Choroid plexus epithelial cell (primary cell): Measurements from ENCODE around the gene NBPF3.
A peak's percentile ranks its signal among the peaks of the same experiment; 100 is the strongest.

Experiments
- DNase-seq: peaks from one replicate; pipeline ENCODE4 v3.0.0-alpha.2; 2010; ENCODE audit warnings: low read depth
- H3K4me3 ChIP-seq: 2 replicates; pipeline ENCODE4 v1.5.1; 2011; ENCODE audit warnings: low read depth, mild to moderate bottlenecking, control low read depth, low read length, moderate library complexity
- TF ChIP-seq, protein P1 (sequence below): conservative IDR thresholded peaks from 2 replicates; pipeline ENCODE4 v1.5.1; 2011; ENCODE audit warnings: low read depth, mild to moderate bottlenecking, control low read depth, inconsistent platforms, low read length, moderate library complexity

The NBPF3 gene

DNA sequence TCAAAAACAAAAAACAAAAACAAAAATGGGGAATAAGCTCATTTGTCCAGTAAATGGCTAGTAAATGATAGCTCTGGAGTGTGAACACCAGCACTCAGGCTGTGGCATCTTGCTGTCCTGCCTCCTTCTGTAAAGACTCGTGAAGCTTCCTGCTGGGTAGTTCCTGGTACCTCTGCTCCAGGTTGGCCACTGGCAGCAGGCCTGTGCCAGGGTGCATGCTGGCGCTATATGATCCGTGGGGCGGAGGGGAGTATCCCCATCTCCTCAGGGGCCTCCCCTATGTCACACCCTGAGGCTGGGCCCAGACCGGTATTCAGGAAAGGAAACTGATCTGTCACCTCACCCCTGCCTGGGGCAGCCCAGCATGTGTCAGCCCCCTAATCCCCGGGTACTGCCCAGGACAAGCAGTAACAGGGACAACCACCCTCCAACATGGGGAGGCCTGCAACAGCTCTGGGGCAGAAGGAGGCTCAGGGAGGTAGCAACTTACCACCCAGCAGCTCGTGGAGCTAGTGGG lies 83.4 kb downstream of the NBPF3 start:
- TF ChIP-seq, protein P1, sequence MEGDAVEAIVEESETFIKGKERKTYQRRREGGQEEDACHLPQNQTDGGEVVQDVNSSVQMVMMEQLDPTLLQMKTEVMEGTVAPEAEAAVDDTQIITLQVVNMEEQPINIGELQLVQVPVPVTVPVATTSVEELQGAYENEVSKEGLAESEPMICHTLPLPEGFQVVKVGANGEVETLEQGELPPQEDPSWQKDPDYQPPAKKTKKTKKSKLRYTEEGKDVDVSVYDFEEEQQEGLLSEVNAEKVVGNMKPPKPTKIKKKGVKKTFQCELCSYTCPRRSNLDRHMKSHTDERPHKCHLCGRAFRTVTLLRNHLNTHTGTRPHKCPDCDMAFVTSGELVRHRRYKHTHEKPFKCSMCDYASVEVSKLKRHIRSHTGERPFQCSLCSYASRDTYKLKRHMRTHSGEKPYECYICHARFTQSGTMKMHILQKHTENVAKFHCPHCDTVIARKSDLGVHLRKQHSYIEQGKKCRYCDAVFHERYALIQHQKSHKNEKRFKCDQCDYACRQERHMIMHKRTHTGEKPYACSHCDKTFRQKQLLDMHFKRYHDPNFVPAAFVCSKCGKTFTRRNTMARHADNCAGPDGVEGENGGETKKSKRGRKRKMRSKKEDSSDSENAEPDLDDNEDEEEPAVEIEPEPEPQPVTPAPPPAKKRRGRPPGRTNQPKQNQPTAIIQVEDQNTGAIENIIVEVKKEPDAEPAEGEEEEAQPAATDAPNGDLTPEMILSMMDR = no peak
- no peak overlapping the region for H3K4me3 ChIP-seq
- DNase-seq = no peak

DNA sequence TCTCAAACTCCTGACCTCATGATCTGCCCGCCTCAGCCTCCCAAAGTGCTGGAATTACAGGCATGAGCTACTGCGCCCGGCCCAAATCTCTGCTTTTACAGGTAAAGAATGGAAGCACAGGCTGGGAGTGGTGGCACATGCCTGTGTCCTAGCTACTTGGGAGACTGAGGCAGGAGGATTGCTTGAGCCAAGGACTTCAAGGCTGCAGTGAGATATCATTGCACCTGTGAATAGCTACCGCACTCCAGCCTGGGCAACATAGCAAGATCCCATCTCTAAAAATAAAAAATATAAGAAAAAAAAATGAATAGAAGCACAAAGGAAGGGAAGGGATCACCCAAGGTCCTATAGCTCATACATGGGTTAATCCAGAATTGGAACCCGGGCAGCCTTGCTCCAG lies 84.3 kb downstream of the NBPF3 start:
- DNase-seq = no peak
- H3K4me3 ChIP-seq = no peak overlapping the region
- TF ChIP-seq, protein P1 = no peak

DNA sequence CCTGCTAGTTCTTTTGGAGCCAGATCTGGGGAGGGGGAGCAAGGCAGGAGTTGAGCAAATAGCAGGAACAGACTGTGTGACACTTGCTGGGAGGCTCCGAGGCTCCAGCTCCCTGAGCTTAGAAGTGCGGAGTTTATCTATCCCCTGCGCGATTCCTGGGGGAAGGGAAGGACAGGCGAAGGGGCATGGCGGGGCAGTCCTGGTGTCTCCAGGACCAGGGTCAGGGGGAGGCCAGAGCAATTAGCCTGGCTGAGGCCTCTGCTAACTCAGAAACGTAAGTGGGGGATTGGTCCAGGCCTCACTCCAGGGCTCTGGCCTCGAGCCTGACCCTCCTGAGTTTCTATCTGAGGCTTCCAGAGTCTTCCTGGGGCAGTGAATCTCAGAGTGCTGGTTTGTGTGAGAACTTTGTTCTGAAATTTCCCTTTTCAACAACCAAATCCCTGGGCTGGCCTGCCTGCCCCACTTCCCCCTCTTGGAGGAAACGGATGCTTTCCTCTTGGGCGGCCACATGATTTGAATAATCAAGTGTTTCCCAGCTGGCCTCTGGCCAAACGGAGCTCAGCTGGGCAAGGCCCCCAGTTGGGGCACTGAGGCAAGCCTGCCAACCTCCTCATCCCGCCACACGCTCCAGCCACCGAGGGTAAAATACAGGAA lies 84.9 kb downstream of the NBPF3 start:
- TF ChIP-seq, protein P1 = no peak

DNA sequence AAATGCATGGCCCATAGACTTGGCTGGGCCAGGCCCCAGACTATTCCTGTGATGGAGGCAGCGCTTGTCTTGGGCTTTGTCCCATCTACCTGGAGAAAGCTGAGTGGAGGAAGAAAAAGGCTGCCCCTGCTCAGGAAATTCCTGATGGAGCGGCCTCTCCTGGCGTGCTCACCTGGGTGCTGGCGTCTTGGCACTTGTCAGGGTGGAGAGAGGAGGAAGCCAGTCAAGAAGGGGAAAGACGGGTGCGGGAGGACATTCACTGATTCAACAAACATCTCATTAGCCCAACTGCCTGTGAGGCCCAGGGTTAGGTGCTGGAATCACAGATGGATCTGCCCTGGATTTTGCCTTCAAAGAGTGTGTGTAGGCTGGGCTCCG lies 85.4 kb downstream of the NBPF3 start:
- DNase-seq = no peak
- TF ChIP-seq, protein P1 = no peak
- no peak overlapping the region for H3K4me3 ChIP-seq

More for the DNA sequence above, 84.9 kb downstream of the NBPF3 start:
- no peak for DNase-seq
- no peak overlapping the region for H3K4me3 ChIP-seq

DNA sequence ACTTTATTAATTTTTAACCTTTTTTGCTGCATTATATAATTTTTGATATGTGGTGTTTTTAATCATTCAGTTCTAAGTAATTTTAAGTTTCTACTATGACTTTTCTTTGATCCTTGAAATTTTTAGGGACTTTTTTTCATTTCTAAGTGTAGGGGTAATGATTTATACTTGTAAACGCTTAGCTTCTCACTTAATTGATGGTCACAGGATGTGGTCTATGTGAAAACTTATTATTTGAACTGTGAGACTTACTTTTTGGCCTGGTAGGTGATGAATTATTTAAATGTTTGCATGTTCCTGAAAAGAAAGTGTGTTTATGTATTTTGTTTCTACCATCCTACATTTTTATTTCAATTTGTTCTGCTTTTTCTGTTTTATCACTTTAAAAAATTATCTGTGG lies 86.5 kb downstream of the NBPF3 start:
- TF ChIP-seq, protein P1 = no peak
- H3K4me3 ChIP-seq = no peak overlapping the region
- DNase-seq = no peak

DNA sequence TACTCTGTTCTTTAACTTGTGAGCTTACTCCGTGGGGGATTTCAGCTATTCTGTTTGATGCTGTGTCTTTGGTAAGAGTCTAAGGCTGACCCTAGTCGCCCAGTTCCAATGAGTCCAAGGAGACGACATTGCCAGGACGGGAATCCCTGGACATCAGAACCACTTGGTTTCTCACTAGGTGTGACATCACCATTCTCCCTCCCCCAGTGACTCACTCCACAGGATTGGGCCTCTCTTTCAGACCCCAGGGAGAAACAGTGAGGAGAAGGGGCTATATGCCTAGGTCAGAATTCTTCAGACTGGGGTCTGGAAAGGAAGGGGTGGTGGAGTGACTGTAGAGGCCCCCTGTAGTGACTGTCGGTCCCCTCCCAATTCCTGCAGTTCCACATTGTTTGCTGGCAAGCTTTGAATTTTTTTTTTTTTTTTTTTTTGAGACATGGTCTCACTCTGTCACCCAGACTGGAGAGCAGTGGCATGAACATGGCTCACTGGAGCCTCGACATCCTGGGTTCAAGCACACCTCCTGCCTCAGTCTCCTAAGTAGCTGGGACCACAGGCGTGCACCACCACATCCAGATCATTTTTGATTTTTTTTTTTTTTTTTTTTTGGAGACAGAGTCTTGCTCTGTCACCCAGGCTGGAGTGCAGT lies 90.6 kb downstream of the NBPF3 start:
- TF ChIP-seq, protein P1 = no peak
- peak; percentile 42 for DNase-seq
- H3K4me3 ChIP-seq = no peak overlapping the region

DNA sequence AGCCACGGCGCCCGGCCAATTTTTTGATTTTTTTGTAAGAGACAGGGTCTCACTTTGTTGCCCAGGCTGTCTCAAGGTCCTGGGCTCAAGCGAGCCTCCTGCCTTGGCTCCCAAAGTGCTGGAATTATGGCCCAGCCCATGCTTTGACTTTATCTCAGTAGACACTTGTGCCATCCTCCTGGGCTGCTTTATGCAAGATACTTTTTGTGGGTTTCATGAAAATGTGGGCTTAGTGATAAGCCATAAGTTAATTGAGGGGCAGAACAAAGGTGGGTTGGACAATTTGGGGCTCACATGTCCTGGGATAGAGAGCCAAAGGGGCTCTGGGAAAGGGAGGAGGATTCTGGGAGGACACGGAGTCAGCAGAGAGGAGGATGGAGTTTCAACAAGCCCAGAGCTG lies 91.3 kb downstream of the NBPF3 start:
- no peak for DNase-seq
- TF ChIP-seq, protein P1 = no peak
- H3K4me3 ChIP-seq = no peak overlapping the region
